ENCODE results near the gene LCE4A. TPM values are rescaled to one million over a fixed set of nuclear protein-coding genes. Genes with fewer than 3 reads are reported as not detected.

Gene LCE4A, protein sequence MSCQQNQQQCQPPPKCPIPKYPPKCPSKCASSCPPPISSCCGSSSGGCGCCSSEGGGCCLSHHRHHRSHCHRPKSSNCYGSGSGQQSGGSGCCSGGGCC
- not detected in 5 replicates for total RNA-seq (2022; extraction: Qiagen RNA extraction; ENCODE audit: low read depth)

GRCh38 chr1:152707860-152708259 is at the start of gene LCE4A:
Gene LCE4A, plus strand, starts transcription at chr1:152708160. Its CDS starts 916 bp downstream, at chr1:152709076.

DNA sequence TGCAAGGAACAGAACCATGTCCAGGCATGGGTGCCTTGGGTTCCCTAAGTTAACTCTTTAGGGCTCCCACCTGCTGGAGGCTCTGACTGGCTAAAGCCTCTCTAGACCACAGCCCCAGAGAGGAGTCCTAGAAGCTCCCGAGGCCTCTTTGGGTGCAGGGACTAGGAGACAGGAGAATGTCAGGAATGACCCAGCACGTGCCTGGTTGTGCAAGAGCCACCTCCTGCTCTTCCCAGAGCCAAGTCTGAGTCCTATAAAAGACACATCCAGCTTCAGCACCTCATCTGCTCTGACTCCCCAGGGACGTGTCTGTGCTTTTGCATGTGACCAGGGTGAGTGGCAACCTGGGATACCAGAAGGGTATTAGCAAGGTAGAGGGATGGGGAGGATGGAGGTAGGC is 44.9 kb upstream of the LCE4A start, which contains the start of gene LCE2D:
LCE2D (plus strand) TSS at position 283 of the 400 bp plus-strand sequence. CDS start 726 bp downstream, outside the sequence.

GRCh38 chr1:152674983-152675382 is 33.0 kb upstream of the LCE4A start, which contains the start of gene LCE2C:
Gene LCE2C, plus strand, starts transcription at chr1:152675279. Its CDS starts 737 bp downstream, at chr1:152676016.

DNA sequence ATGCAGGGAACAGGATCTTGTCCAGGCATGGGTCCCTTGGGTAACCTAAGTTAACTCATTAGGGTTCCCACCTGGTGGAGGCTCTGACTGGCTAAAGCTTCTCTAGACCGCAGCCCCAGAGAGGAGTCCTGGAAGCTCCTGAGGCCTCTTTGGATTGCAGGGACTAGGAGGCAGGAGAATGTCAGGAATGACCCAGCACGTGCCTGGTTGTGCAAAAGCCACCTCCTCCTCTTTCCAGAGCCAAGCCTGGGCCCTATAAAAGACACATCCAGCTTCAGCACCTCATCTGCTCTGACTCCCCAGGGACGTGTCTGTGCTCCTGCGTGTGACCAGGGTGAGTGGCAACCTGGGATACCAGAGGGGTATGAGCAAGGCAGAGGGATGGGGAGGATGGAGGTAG is 22.1 kb upstream of the LCE4A start, which contains the start of gene LCE2B:
LCE2B (plus strand) TSS at position 301 of the 400 bp plus-strand sequence. CDS start 721 bp downstream, outside the sequence.

DNA sequence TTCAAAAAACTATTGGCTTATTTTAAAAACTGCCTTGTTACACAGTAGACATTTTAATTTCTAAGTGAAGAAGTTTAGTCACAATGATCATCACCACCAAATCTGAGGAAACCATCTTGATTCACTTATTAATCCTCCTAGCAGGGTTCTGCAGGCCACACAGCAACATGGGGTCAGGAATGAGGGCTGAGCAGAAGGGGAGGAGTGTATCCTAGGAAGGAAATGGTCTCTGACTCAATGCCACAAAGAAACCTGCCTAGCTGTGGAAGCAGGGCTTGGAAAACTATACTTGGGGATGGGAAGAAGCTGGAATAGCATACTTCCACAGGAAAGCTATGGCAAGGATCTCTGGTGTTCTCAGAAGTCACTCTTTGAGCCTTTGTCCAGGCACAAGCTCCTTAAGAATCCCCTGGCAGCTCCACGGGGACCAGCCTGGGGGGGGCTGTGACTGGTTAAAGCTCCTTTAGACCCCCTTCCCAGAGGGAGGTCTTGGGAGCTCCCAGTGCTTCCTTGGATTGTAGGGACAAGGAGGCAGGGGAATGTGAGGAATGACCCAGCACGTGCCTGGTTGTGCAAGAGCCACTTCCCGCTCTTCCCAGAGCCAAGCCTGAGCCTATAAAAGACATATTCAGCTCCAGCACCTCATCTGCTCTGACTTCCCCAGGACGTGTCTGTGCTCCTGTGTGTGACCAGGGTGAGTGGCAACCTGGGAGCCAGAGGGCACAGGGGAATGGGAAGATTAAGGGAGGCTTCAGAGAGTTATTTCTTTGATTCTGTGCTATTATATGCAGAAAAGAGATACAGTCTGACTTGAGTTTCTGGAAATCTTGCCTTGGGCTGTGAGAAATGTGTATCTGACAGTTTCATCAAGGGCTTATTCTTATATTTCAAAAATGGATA is 10.0 kb upstream of the LCE4A start, which contains the start of gene LCE2A:
LCE2A (plus strand) TSS at position 645 of the 900 bp plus-strand sequence. CDS start 557 bp downstream, outside the sequence.

DNA sequence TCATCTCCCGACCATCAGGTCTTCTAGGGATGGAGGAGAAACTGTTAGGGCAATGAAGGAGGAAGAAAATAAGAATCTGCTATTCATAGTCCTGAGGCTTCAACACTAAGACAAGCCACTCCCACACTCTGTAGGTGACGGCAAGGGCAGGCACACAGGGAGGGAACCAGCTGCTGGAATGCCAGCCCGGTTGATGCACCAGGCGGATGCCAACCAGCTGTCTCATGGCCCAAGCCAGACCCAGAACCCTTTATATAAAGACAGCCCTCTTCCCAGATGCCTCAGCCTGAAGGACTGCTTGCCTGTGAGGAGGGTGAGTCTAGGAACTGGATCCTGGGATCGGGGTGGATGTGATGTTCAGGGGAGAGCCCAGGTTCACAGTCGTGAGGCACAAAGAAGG is 49.8 kb downstream of the LCE4A start, which contains the start of gene KPRP:
KPRP (plus strand) TSS at position 279 of the 400 bp plus-strand sequence. CDS start 1,564 bp downstream, outside the sequence.

Other genes with a start within 250 kb of the LCE4A start
- gene LCE5A, start 197.4 kb upstream of the LCE4A start, total RNA-seq (2022; extraction: Qiagen RNA extraction; ENCODE audit: low read depth) = not detected in 5 replicates
- gene CRCT1, start 193.7 kb upstream of the LCE4A start, total RNA-seq (2022; extraction: Qiagen RNA extraction; ENCODE audit: low read depth) = 0.40 to 1.1 TPM (median 0.73 TPM) in 4 of 5 replicates, not detected in the other
- gene LCE3E, start 141.4 kb upstream of the LCE4A start, total RNA-seq (2022; extraction: Qiagen RNA extraction; ENCODE audit: low read depth) = 0.51 TPM in 1 of 5 replicates, not detected in the others
- gene LCE3D, start 127.6 kb upstream of the LCE4A start, total RNA-seq (2022; extraction: Qiagen RNA extraction; ENCODE audit: low read depth) = 1.6 to 2.7 TPM (median 2.4 TPM) in 5 replicates
- gene LCE3C, start 107.9 kb upstream of the LCE4A start, total RNA-seq (2022; extraction: Qiagen RNA extraction; ENCODE audit: low read depth) = not detected in 5 replicates
- gene LCE3B, start 94.3 kb upstream of the LCE4A start, total RNA-seq (2022; extraction: Qiagen RNA extraction; ENCODE audit: low read depth) = not detected in 5 replicates
- gene LCE3A, start 85.1 kb upstream of the LCE4A start, total RNA-seq (2022; extraction: Qiagen RNA extraction; ENCODE audit: low read depth) = not detected in 5 replicates
- gene LCE2D, start 44.8 kb upstream of the LCE4A start, total RNA-seq (2022; extraction: Qiagen RNA extraction; ENCODE audit: low read depth) = not detected in 5 replicates
- gene LCE2C, start 32.9 kb upstream of the LCE4A start, total RNA-seq (2022; extraction: Qiagen RNA extraction; ENCODE audit: low read depth) = not detected in 5 replicates
- not detected in 5 replicates for gene LCE2B, start 22.0 kb upstream of the LCE4A start, total RNA-seq (2022; extraction: Qiagen RNA extraction; ENCODE audit: low read depth)
- not detected in 5 replicates for gene LCE2A, start 9.8 kb upstream of the LCE4A start, total RNA-seq (2022; extraction: Qiagen RNA extraction; ENCODE audit: low read depth)
- gene KPRP, start 49.9 kb downstream of the LCE4A start, total RNA-seq (2022; extraction: Qiagen RNA extraction; ENCODE audit: low read depth) = 0.07 TPM in 1 of 5 replicates, not detected in the others
- gene LCE1F, start 67.0 kb downstream of the LCE4A start, total RNA-seq (2022; extraction: Qiagen RNA extraction; ENCODE audit: low read depth) = not detected in 5 replicates
- gene LCE1E, start 78.1 kb downstream of the LCE4A start, total RNA-seq (2022; extraction: Qiagen RNA extraction; ENCODE audit: low read depth) = 0.10 to 0.21 TPM in 2 of 5 replicates, not detected in the others
- not detected in 5 replicates for gene LCE1D, start 88.6 kb downstream of the LCE4A start, total RNA-seq (2022; extraction: Qiagen RNA extraction; ENCODE audit: low read depth)
- gene LCE1C, start 98.5 kb downstream of the LCE4A start, total RNA-seq (2022; extraction: Qiagen RNA extraction; ENCODE audit: low read depth) = not detected in 5 replicates
- gene LCE1B, start 103.8 kb downstream of the LCE4A start, total RNA-seq (2022; extraction: Qiagen RNA extraction; ENCODE audit: low read depth) = not detected in 5 replicates
- gene LCE1A, start 119.3 kb downstream of the LCE4A start, total RNA-seq (2022; extraction: Qiagen RNA extraction; ENCODE audit: low read depth) = not detected in 5 replicates
- not detected in 5 replicates for gene LCE6A, start 134.7 kb downstream of the LCE4A start, total RNA-seq (2022; extraction: Qiagen RNA extraction; ENCODE audit: low read depth)
- gene LCE7A, start 151.8 kb downstream of the LCE4A start, total RNA-seq (2022; extraction: Qiagen RNA extraction; ENCODE audit: low read depth) = not detected in 5 replicates
- gene SMCP, start 170.2 kb downstream of the LCE4A start, total RNA-seq (2022; extraction: Qiagen RNA extraction; ENCODE audit: low read depth) = not detected in 5 replicates
- gene IVL, start 200.4 kb downstream of the LCE4A start, total RNA-seq (2022; extraction: Qiagen RNA extraction; ENCODE audit: low read depth) = 0.10 to 0.15 TPM (median 0.10 TPM) in 3 of 5 replicates, not detected in the others
- not detected in 5 replicates for gene SPRR5, start 239.0 kb downstream of the LCE4A start, total RNA-seq (2022; extraction: Qiagen RNA extraction; ENCODE audit: low read depth)

Data from A549 treated with GW870086 at 1 μM for 4 hours (cell line).